ENCODE measurements around the gene CERKL.
A peak's percentile ranks its signal among the peaks of the same experiment; 100 is the strongest.
"Not testable (repeated sequence)": the region's sequence is repeated elsewhere in the genome, so short reads cannot be mapped to it uniquely, and the experiment has no call there.

Gene CERKL, protein sequence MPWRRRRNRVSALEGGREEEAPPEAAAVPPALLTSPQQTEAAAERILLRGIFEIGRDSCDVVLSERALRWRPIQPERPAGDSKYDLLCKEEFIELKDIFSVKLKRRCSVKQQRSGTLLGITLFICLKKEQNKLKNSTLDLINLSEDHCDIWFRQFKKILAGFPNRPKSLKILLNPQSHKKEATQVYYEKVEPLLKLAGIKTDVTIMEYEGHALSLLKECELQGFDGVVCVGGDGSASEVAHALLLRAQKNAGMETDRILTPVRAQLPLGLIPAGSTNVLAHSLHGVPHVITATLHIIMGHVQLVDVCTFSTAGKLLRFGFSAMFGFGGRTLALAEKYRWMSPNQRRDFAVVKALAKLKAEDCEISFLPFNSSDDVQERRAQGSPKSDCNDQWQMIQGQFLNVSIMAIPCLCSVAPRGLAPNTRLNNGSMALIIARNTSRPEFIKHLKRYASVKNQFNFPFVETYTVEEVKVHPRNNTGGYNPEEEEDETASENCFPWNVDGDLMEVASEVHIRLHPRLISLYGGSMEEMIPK

DNA sequence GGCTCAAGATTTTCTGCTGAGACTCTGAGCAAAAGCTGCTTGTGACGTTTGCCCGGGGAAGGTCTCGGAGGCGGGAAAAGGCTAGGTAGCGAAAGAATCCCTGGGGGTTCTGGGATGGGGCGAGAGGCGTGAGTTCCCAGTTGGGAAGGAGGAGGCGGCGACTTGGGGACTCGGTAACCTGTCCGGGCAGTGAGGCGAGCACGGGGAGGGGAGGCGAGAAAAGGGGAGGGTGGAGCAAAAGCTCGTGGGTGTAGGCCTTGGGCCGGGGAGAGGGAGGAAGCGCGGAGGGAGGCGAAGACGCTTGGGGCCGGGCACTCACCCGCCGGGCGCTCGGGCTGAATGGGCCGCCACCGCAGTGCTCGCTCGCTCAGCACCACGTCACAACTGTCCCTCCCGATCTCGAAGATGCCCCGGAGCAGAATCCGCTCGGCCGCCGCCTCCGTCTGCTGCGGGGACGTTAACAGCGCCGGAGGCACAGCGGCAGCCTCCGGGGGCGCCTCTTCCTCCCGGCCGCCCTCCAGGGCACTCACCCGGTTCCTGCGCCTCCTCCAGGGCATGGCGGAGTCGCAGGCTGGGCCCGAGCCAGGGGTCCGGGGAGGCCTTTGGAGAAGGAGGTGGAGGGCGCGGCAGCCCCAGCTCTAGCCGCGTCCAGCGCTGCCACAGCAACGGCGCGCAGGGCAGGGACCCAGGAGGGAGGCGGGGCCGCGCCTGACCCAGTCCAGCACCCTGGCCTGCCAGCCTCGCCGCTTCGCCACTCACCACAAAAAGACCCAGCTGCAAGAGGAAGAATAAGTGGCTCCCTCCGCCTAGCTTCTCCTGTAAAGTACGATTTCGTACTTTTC is at the start of gene CERKL:
Gene CERKL, minus strand, starts transcription at position 656 of the 842 bp plus-strand sequence. Its CDS starts 99 bp downstream, at position 557.
- DNase-seq (ENCODE audit: low spot score): peak; percentile 76

DNA sequence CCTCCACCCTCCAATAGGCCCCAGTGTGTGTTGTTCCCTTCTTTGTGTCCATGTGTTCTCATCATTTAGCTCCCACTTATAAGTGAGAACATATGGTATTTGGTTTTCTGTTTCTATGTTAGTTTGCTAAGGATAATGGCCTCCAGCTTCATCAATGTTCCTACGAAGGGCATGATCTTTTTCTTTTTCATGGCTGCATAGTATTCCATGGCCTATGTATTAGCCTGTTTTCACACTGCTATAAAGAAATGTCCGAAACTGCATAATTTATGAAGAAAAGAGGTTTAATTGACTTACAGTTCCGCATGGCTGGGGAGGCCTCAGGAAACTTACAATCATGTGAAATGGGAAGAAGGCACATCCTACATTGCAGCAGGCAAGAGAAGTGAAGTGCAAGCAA is 45.6 kb upstream of the CERKL start:
- not testable (repeated sequence) for DNase-seq (ENCODE audit: low spot score)

GRCh38 chr2:181698223-181698622 is 41.3 kb upstream of the CERKL start:
- no peak for DNase-seq (ENCODE audit: low spot score)

GRCh38 chr2:181697571-181697970 is 40.7 kb upstream of the CERKL start:
- no peak for DNase-seq (ENCODE audit: low spot score)

- no peak for DNase-seq (ENCODE audit: low spot score)
Observed at GRCh38 chr2:181697126-181697525, 40.2 kb upstream of the CERKL start.

GRCh38 chr2:181694271-181694670 is 37.4 kb upstream of the CERKL start:
- no peak for DNase-seq (ENCODE audit: low spot score)

DNA sequence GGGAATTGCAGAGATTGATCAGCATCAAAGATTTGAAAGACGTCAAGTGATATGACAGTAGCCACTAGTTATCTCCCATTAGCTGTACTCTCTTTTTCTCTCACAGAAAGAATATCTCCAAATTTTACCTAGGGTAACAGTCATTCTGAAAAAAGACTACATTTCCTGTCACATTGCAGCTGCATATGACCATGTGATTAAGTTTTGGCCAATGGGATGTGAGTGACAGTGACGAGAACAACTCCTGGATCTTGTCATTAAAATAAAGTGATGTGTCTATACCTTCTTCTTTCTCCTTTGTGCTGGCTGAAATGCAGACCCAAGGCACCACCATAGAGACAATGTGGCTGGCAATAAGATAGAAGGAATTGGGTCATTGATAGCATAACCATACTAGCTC is 34.0 kb upstream of the CERKL start:
- no peak for DNase-seq (ENCODE audit: low spot score)

DNA sequence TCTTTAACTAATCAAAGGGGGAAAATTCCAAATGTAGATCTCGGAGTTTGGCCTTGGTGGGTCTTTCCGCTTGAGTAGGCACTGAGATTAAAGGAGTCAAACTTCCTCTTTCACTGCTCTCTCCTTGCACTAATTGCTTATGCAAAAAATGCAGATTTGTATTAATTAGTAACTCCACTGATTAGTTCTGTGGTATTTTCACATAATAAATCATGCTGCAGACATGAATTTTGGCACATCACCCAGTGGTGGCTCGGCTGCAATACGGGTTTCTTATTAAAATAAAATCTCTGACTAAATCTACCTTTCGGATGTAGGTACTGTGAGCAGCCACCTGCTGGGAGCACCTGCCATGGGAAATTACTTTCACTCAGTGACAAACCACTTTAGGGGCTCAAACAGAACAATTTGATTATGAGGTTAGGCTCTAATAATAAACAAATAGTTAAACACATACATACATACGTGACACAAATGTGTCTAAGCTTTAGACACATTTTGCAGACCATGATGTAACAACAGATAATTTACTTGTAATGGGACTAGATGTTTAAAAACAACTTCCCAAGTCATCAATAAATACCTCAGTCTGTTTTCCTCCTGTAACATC is 29.8 kb upstream of the CERKL start:
- DNase-seq (ENCODE audit: low spot score): no peak

DNA sequence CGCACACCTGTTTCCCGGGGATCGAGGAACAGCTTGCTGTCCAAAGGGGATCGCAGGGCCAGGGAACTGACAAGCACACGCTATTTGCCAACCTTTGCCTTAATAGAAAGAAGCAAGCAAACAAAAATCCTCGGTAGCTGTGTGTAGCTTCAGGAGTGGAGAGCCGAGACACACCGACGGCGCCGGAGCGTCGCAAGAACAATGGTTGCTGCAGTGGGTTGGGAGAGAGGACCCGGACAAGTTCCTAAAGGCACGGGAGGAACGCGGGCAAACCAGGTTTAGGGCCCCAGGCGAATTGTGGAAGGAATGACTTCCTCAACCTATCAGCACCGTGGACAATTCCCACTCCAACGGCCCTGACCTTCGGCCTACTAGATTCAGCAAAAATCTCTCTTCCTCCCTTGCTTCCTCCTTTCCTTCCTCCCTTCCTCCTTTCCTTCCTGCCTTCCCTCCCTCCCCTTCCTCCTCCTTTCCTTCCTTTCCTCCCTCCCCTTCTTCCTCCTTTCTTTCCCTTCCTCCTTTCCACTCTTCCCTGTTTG is 28.3 kb upstream of the CERKL start:
- DNase-seq (ENCODE audit: low spot score): peak; percentile 16

DNA sequence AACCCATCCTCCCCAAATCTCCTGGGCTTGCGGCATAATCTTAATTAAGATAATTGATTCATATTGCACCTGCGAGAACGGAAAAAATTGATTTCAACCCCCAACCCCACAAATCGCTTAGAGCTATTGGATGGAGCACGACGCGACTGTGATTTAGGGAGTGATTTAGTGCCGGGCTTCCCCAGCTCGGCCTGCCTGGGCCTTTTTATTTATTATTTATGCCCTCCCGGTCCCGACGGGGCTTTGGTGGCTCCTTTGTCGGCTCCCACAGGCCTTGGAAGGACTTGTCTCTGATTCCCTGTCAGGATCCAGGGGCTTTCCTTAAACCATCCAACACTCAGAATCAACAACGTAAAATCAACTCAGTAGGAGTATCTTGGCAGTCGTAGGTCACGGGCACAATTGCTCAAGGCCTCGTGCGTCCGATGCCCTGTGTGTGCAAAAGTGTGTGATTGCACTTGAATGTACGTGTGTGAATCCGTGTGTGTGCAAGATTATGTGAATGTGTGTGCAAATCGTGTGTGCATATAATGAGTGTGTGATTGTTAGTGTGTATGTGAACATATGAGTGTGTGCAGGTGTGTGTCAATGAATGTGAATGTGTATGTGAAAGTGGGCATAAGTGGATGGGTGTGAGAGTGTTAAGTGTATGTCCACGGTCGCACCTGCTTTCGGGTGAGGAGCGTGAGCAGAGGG is 27.7 kb upstream of the CERKL start:
- DNase-seq (ENCODE audit: low spot score): no peak

GRCh38 chr2:181683518-181684453 is 26.9 kb upstream of the CERKL start:
- peak; percentile 26 for DNase-seq (ENCODE audit: low spot score)

GRCh38 chr2:181682795-181683517 is 26.1 kb upstream of the CERKL start:
- DNase-seq (ENCODE audit: low spot score): no peak

GRCh38 chr2:181682026-181682789 is 25.3 kb upstream of the CERKL start:
- no peak for DNase-seq (ENCODE audit: low spot score)

DNA sequence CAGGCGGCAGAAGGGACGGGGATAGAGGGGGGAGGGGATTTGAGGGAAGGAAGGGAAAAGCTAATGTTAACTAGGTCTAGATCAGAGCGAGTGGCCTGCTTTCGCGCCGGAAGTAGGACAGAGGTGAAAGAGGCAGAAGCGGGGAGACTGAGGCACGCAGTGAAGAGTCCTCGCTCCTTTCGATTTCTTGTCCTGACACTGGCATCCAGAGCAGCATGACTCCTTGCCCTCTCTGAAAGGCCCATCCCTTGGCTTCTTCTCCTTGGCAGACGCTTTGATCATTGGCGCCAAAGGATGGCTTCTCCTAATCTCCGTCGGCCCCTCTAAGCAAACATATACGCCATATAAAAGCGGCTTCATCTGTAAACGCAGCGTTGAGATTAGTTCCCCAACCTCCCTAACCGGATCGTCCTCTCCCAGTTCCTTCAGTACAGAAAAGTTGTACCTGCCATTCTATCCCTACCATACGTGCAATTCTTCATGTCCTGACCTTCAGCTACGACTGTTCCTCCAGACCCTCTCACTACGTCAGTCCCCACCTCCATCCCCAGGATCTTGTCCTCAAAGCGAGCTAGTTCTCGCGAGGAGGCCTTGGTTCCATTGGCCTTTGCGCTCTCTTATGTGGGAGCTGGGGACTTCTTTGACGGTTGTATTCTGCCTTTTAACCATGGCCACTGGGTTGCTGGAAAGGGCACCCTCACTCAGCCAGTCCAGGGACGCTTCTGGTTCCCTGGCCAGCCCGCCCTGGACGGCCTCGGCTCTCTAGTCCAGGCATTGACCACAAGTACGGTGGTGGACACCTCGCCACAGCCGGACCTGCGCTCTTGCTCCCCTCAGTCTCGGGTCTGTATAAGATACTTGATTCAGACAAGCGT is 24.3 kb upstream of the CERKL start:
- DNase-seq (ENCODE audit: low spot score): no peak

- DNase-seq (ENCODE audit: low spot score): no peak
Observed at GRCh38 chr2:181680055-181680936, 23.4 kb upstream of the CERKL start, which contains the start of gene NEUROD1. NEUROD1 (minus strand) TSS chr2:181680517; CDS start chr2:181678860, 1,657 bp downstream.

DNA sequence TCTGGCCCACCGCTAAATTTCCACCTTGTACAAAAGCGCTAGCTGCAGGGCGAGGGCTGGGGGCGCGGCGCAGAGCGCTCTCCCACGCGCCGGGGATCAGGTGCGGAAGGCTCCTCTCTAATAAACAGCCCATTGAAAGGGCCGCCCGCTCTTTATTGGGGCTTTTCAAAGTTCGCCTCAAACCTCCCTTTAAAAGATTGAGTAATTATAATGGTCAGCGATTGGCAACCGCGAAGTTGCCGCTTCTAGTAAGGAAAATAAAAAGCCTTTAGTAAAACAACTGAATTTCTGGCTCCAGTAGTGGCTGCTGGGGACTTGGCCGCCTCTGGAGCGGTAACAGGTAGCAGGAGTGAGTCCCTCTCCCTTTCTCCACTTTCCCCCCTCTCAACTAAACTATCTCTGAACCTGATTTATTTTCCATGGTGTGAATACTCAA is 22.7 kb upstream of the CERKL start:
- no peak for DNase-seq (ENCODE audit: low spot score)

All from kidney tubule cell (primary cell).